B cell (primary cell): Measurements from ENCODE around the gene ADGRD2.

ENCODE experiments used
- CTCF ChIP-seq: fragments of 200-600 bp; IDR thresholded peaks from one replicate; pipeline ENCODE4 v1.8.0; 2022; ENCODE audit warnings: antibody characterized with exemption, mild to moderate bottlenecking
- EZH2 ChIP-seq: IDR thresholded peaks from 2 replicates; pipeline ENCODE4 v1.6.1; 2012; ENCODE audit warnings: borderline replicate concordance, low read depth, mild to moderate bottlenecking, moderate library complexity, low read length; ENCODE audit not compliant: insufficient read depth, poor library complexity, severe bottlenecking

- TF ChIP-seq CTCF = no peak
- no peak for TF ChIP-seq EZH2
Observed at GRCh38 chr9:124507880-124508423, 57.7 kb downstream of the ADGRD2 start.
